ENCODE results near the gene CXCL8. TPM values are rescaled to one million over a fixed set of nuclear protein-coding genes. Genes with fewer than 3 reads are reported as not detected.

Gene CXCL8
- total RNA-seq, 1 donor: 5.8 TPM

GRCh38 chr4:73702796-73703287 lies 37.5 kb upstream of the CXCL8 start:
- no peaks in the 10 kb centered on the region for H4K20me1 ChIP-seq (ENCODE audit: insufficient read depth, low read length)
- H3K27me3 ChIP-seq (ENCODE audit: insufficient read depth, low read length): no peaks in the 10 kb centered on the region
- H3K27ac ChIP-seq (ENCODE audit: low read depth, low read length): peak overlapping the region; percentile 94
- TF ChIP-seq, protein P1, sequence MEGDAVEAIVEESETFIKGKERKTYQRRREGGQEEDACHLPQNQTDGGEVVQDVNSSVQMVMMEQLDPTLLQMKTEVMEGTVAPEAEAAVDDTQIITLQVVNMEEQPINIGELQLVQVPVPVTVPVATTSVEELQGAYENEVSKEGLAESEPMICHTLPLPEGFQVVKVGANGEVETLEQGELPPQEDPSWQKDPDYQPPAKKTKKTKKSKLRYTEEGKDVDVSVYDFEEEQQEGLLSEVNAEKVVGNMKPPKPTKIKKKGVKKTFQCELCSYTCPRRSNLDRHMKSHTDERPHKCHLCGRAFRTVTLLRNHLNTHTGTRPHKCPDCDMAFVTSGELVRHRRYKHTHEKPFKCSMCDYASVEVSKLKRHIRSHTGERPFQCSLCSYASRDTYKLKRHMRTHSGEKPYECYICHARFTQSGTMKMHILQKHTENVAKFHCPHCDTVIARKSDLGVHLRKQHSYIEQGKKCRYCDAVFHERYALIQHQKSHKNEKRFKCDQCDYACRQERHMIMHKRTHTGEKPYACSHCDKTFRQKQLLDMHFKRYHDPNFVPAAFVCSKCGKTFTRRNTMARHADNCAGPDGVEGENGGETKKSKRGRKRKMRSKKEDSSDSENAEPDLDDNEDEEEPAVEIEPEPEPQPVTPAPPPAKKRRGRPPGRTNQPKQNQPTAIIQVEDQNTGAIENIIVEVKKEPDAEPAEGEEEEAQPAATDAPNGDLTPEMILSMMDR (IDR thresholded peaks at IDR 0.05; ENCODE audit: extremely low read depth, low read depth, low read length): no peak
- no peaks in the 10 kb centered on the region for H3K9me3 ChIP-seq (ENCODE audit: low read depth, low read length)
- no peak for DNase-seq (ENCODE audit: insufficient read length, low spot score, missing footprints)
- H2AFZ ChIP-seq (ENCODE audit: low read length): no peak overlapping the region
- H3K79me2 ChIP-seq (ENCODE audit: insufficient read depth, low read length): no peaks in the 10 kb centered on the region
- H3K36me3 ChIP-seq (ENCODE audit: insufficient read depth, low read length): no peaks in the 10 kb centered on the region
- no peak overlapping the region for H3K4me3 ChIP-seq (ENCODE audit: insufficient read depth, low read length)
- H3K4me1 ChIP-seq (ENCODE audit: insufficient read depth, low read length): peaks cover 55% of the 10 kb centered on the region
- no peak overlapping the region for H3K4me2 ChIP-seq (ENCODE audit: insufficient read depth, low read length)

- Histone ChIP-seq H3K9me3 (ENCODE audit: low read depth, low read length) (no peaks in the 10 kb centered on the region), H3K4me2 (ENCODE audit: insufficient read depth, low read length) (no peak overlapping the region), H3K27ac (ENCODE audit: low read depth, low read length) (peak overlapping the region; percentile 94), H3K79me2 (ENCODE audit: insufficient read depth, low read length) (no peaks in the 10 kb centered on the region), H3K27me3 (ENCODE audit: insufficient read depth, low read length) (no peaks in the 10 kb centered on the region), H2AFZ (ENCODE audit: low read length) (no peak overlapping the region), H3K4me3 (ENCODE audit: insufficient read depth, low read length) (no peak overlapping the region), H3K4me1 (ENCODE audit: insufficient read depth, low read length) (peaks cover 58% of the 10 kb centered on the region), H4K20me1 (ENCODE audit: insufficient read depth, low read length) (no peaks in the 10 kb centered on the region), H3K36me3 (ENCODE audit: insufficient read depth, low read length) (no peaks in the 10 kb centered on the region)
- TF ChIP-seq, protein P1 (IDR thresholded peaks at IDR 0.05; ENCODE audit: extremely low read depth, low read depth, low read length): no peak
- DNase-seq (ENCODE audit: insufficient read length, low spot score, missing footprints): no peak
These were observed 37.0 kb upstream of the CXCL8 start for GRCh38 chr4:73703320-73703719.

GRCh38 chr4:73704314-73705055 lies 35.9 kb upstream of the CXCL8 start:
- no peaks in the 10 kb centered on the region for H3K9me3 ChIP-seq (ENCODE audit: low read depth, low read length)
- peak; percentile 90 for DNase-seq (ENCODE audit: insufficient read length, low spot score, missing footprints)
- H3K4me2 ChIP-seq (ENCODE audit: insufficient read depth, low read length): peak overlapping the region; percentile 70
- H3K27ac ChIP-seq (ENCODE audit: low read depth, low read length): peak overlapping the region; percentile 94
- no peaks in the 10 kb centered on the region for H3K79me2 ChIP-seq (ENCODE audit: insufficient read depth, low read length)
- TF ChIP-seq, protein P1 (IDR thresholded peaks at IDR 0.05; ENCODE audit: extremely low read depth, low read depth, low read length): no peak
- H3K4me3 ChIP-seq (ENCODE audit: insufficient read depth, low read length): peak overlapping the region; percentile 22
- H3K4me1 ChIP-seq (ENCODE audit: insufficient read depth, low read length): peaks cover 57% of the 10 kb centered on the region
- no peaks in the 10 kb centered on the region for H3K27me3 ChIP-seq (ENCODE audit: insufficient read depth, low read length)
- H3K36me3 ChIP-seq (ENCODE audit: insufficient read depth, low read length): no peaks in the 10 kb centered on the region
- H2AFZ ChIP-seq (ENCODE audit: low read length): no peak overlapping the region
- no peaks in the 10 kb centered on the region for H4K20me1 ChIP-seq (ENCODE audit: insufficient read depth, low read length)

GRCh38 chr4:73705056-73705432 lies 35.3 kb upstream of the CXCL8 start:
- Histone ChIP-seq H3K4me3 (ENCODE audit: insufficient read depth, low read length) (peak overlapping the region; percentile 22), H3K4me1 (ENCODE audit: insufficient read depth, low read length) (peaks cover 57% of the 10 kb centered on the region), H3K36me3 (ENCODE audit: insufficient read depth, low read length) (no peaks in the 10 kb centered on the region), H4K20me1 (ENCODE audit: insufficient read depth, low read length) (no peaks in the 10 kb centered on the region), H3K79me2 (ENCODE audit: insufficient read depth, low read length) (no peaks in the 10 kb centered on the region), H3K27ac (ENCODE audit: low read depth, low read length) (peak overlapping the region; percentile 94), H2AFZ (ENCODE audit: low read length) (no peak overlapping the region), H3K4me2 (ENCODE audit: insufficient read depth, low read length) (peak overlapping the region; percentile 70), H3K27me3 (ENCODE audit: insufficient read depth, low read length) (no peaks in the 10 kb centered on the region), H3K9me3 (ENCODE audit: low read depth, low read length) (no peaks in the 10 kb centered on the region)
- DNase-seq (ENCODE audit: insufficient read length, low spot score, missing footprints): no peak
- TF ChIP-seq, protein P1 (IDR thresholded peaks at IDR 0.05; ENCODE audit: extremely low read depth, low read depth, low read length): no peak

Data from osteoblast (primary cell).